Measurements from ENCODE around the gene NRGN. TPM values are rescaled to one million over a fixed set of nuclear protein-coding genes. Genes with fewer than 3 reads are reported as not detected.

NRGN gene
- total and polyA plus RNA-seq, 2 of the 8 experiments (the other 6 are each of a cell fraction or from before 2014, with no cell fraction given), result 0.60 to 1.0 TPM

DNA sequence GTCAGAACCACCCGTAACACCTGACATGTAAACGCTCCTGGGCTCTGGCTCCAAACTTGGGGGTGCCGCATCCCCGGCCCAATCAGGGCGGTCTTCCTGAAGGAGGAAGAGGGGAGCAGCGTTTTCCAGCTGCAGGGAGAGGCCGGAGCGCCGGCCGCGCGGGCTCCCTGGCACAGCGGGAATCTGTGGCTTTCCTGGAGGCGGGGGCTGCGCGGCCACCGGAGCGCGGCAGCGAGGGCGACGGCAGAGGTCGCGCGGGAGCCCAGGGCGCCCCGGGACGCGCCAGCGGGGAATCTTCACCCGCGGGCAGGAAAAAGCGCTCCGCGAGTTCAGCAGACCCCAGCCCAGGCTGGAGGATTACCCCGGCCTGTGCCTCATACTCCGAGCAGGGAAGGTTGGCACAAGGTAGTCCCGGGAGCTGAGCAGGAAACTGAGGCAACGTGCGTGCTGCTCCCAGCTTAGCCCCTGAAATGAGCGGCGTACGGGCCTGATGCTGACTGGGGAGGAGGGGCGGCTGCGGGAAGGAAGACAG is 22.9 kb downstream of the NRGN start:
- no peak overlapping the region for H3K56ac ChIP-seq (replicated peaks; ENCODE audit: insufficient read length, low read depth, low read length)
- H3K18ac ChIP-seq (ENCODE audit: extremely low read depth, low read length), result no peak overlapping the region
- no peak overlapping the region for H3K9ac ChIP-seq (replicated peaks in 1 of 4; ENCODE audit: extremely low read depth in 1 of 4, low read depth in 3 of 4, low read length in 3 of 4)
- no peak overlapping the region for H2BK15ac ChIP-seq (ENCODE audit: low read length)
- WGBS, 2 experiments (ENCODE audit: extremely low coverage in 1 of 2, insufficient coverage in 1 of 2, insufficient read length in 1 of 2, insufficient replicate concordance in 2 of 2, low coverage in 1 of 2, low lambda C conversion rate in 2 of 2, missing lambda C conversion rate in 1 of 2), result 3% methylated on average over 34 of the region's 45 CpGs; no CpG with 5 or more reads in 1 of the 2 experiments
- peak overlapping the region; percentile 80 to 99 for H3K4me2 ChIP-seq (ENCODE audit: insufficient read depth in 1 of 2, low read depth in 2 of 2, low read length in 2 of 2)
- no peak overlapping the region for H3K14ac ChIP-seq (ENCODE audit: insufficient read length)
- peak overlapping the region; percentile 4; the same call in 1 of the 2 replicates for H4K8ac ChIP-seq (ENCODE audit: extremely low read depth, insufficient read depth, low read length)
- no peak overlapping the region for H2AK5ac ChIP-seq (ENCODE audit: low read depth, low read length)
- H3K9me3 ChIP-seq (ENCODE audit: insufficient read depth in 2 of 2, low read depth in 1 of 2, low read length in 1 of 2), result no peaks in the 10 kb centered on the region
- no peaks in the 10 kb centered on the region for H3K79me1 ChIP-seq (ENCODE audit: low read depth, low read length)
- H3K36me3 ChIP-seq (ENCODE audit: control insufficient read depth in 2 of 4, insufficient read depth in 4 of 4, low read length in 3 of 4), result peaks cover 2 to 12% (median 8%) of the 10 kb centered on the region in 4 experiments; a peak in 4 of 8 replicates
- H3K79me2 ChIP-seq (ENCODE audit: control insufficient read depth in 1 of 2, insufficient read depth in 2 of 2, low read length in 2 of 2), result no peaks in the 10 kb centered on the region
- no peak overlapping the region for H3K23ac ChIP-seq (ENCODE audit: insufficient read length)
- no peak for FAIRE-seq
- peaks cover 41 to 57% (median 52%) of the 10 kb centered on the region in 4 experiments for H3K27me3 ChIP-seq (replicated peaks in 1 of 4; ENCODE audit: control insufficient read depth in 3 of 4, extremely low read depth in 1 of 4, insufficient read depth in 3 of 4, low read length in 3 of 4)
- peaks cover 18 to 28% of the 10 kb centered on the region in 2 experiments for H4K20me1 ChIP-seq (replicated peaks in 1 of 2; ENCODE audit: control insufficient read depth in 1 of 2, insufficient read depth in 2 of 2, low read length in 2 of 2)
- H3K4me3 ChIP-seq (ENCODE audit: extremely low read depth in 1 of 4, insufficient read depth in 2 of 4, low read depth in 3 of 4, low read length in 4 of 4), result peak overlapping the region; percentile 20 to 67 (median 52); a peak in 7 of 8 replicates
- 0 out of 2 replicates have a peak overlapping the region, but pooled peaks have one; percentile 68 for H2BK12ac ChIP-seq (ENCODE audit: low read depth, low read length)
- no peak overlapping the region for H2BK5ac ChIP-seq (ENCODE audit: low read depth, low read length)
- TF ChIP-seq MAFK (IDR thresholded peaks at IDR 0.05; ENCODE audit: low read depth, low read length) (no peak), SUZ12 (IDR thresholded peaks at IDR 0.05; ENCODE audit: low read length) (peak; percentile 63), RAD21 (IDR thresholded peaks at IDR 0.05 in 1 of 2, conservative IDR thresholded peaks at IDR 0.05 in 1 of 2; ENCODE audit: low read depth in 2 of 2, low read length in 2 of 2) (no peak), EZH2 (IDR thresholded peaks at IDR 0.05; ENCODE audit: low read depth, low read length, severe bottlenecking) (peak; percentile 24), ZNF274 (IDR thresholded peaks at IDR 0.05; ENCODE audit: borderline replicate concordance, extremely low read depth, low read length) (no peak), CHD1 (IDR thresholded peaks at IDR 0.05; ENCODE audit: low read depth, low read length) (no peak), PHF8 (conservative IDR thresholded peaks at IDR 0.05; ENCODE audit: low read depth, low read length) (no peak), KDM4A (IDR thresholded peaks at IDR 0.05; ENCODE audit: low read depth, low read length, severe bottlenecking) (peak; percentile 46), KDM1A (IDR thresholded peaks at IDR 0.05; ENCODE audit: borderline replicate concordance, low read length) (no peak), POLR2A (IDR thresholded peaks at IDR 0.05; ENCODE audit: control extremely low read depth in 1 of 2, low read depth in 2 of 2, low read length in 2 of 2) (no peak)
- no peak overlapping the region for H2AFZ ChIP-seq (ENCODE audit: low read length)
- DNase-seq (ENCODE audit: low read depth in 1 of 2, low spot score in 2 of 2), result no peak
- H2BK20ac ChIP-seq (ENCODE audit: low read length), result no peak overlapping the region
- H2BK120ac ChIP-seq (replicated peaks; ENCODE audit: low read depth, low read length), result no peak overlapping the region
- H4K91ac ChIP-seq (replicated peaks; ENCODE audit: insufficient read length, low read length), result no peak overlapping the region
- no peak overlapping the region for H3K27ac ChIP-seq (ENCODE audit: low read depth, low read length)
- no peak overlapping the region for H4K5ac ChIP-seq (ENCODE audit: insufficient read length, low read depth, low read length)
- ChIA-PET CTCF (ENCODE audit: partially characterized antibody) (interaction anchor here (0.6 to 28.0 kb wide), 31 partner anchors 12 to 1277 kb away, joined by 3 to 382 read pairs (median 9); partner anchors contain the start of genes NRGN, ROBO3, SIAE and SPA17), POLR2A (ENCODE audit: partially characterized antibody) (interaction anchor here (1.0 to 4.2 kb wide), 7 partner anchors 10 to 119 kb away, joined by 4 to 26 read pairs (median 7); partner anchors contain the start of genes MSANTD2 and VSIG2)
- peaks cover 0 to 34% (median 23%) of the 10 kb centered on the region in 4 experiments; a peak in 6 of 7 replicates for H3K4me1 ChIP-seq (replicated peaks in 1 of 4; ENCODE audit: control insufficient read depth in 3 of 4, insufficient read depth in 4 of 4, low read length in 3 of 4)
- peaks cover 17% of the 10 kb centered on the region; the same call in 1 of the 2 replicates for H3K23me2 ChIP-seq (ENCODE audit: low read depth, low read length)
- no peak overlapping the region for H3K4ac ChIP-seq (replicated peaks; ENCODE audit: insufficient read length, low read depth, low read length)
